ENCODE measurements around the gene MARCHF2.
"Not testable (repeated sequence)": the region's sequence is repeated elsewhere in the genome, so short reads cannot be mapped to it uniquely, and the experiment has no call there.

Gene MARCHF2

DNA sequence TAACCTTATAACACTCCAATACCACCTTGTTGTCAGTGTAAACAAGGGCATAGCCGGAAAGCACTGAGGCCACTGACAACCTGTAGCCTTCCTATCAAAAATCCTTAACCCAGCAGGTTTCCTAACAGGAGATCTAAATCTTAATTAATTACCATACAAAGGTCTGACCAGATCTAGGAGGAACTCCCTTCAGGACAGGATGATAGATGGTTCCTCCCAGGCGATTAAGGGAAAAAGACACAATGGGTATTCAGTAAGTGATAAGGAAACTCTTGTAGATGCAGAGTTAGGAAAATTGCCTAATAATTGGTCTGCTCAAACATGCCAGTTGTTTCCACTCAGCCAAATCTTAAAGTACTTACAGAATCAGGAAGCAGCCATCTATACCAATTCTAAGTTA is 28.0 kb upstream of the MARCHF2 start:
- not testable (repeated sequence) for H3K27ac Mint-ChIP-seq, H3K4me3 Mint-ChIP-seq
- H3K4me1 Mint-ChIP-seq: peaks cover 29% of the 10 kb centered on the region

GRCh38 chr19:8385566-8385965 is 27.5 kb upstream of the MARCHF2 start:
- not testable (repeated sequence) for H3K4me3 Mint-ChIP-seq; H3K27ac Mint-ChIP-seq; DNase-seq; H3K9me3 Mint-ChIP-seq; H3K27me3 Mint-ChIP-seq (ENCODE audit: low read depth, poor library complexity)
- Mint-ChIP-seq H3K36me3 (ENCODE audit: low read depth) (peaks cover 21% of the 10 kb centered on the region), H3K4me1 (peaks cover 25% of the 10 kb centered on the region)

More for the DNA sequence above, 28.0 kb upstream of the MARCHF2 start:
- not testable (repeated sequence) for H3K9me3 Mint-ChIP-seq; H3K27me3 Mint-ChIP-seq (ENCODE audit: low read depth, poor library complexity); DNase-seq
- H3K36me3 Mint-ChIP-seq (ENCODE audit: low read depth): peaks cover 24% of the 10 kb centered on the region

DNA sequence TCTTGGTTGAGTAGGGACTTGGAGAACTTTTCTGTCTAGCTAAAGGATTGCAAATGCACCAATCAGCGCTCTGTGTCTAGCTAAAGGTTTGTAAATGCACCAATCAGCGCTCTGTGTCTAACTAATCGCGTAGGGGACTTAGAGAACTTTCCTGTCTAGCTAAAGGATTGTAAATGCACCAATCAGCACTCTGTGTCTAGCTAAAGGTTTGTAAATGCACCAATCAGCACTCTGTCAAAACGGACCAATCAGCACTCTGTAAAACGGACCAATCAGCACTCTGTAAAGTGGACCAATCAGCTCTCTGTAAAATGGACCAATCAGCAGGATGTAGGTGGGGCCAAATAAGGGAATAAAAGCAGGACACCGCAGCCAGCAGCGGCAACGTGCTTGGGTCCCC is 26.7 kb upstream of the MARCHF2 start:
- H3K27me3 Mint-ChIP-seq (ENCODE audit: low read depth, poor library complexity); H3K9me3 Mint-ChIP-seq; DNase-seq; H3K4me3 Mint-ChIP-seq; H3K27ac Mint-ChIP-seq: not testable (repeated sequence)
- Mint-ChIP-seq H3K36me3 (ENCODE audit: low read depth) (peaks cover 21% of the 10 kb centered on the region), H3K4me1 (peaks cover 22% of the 10 kb centered on the region)

DNA sequence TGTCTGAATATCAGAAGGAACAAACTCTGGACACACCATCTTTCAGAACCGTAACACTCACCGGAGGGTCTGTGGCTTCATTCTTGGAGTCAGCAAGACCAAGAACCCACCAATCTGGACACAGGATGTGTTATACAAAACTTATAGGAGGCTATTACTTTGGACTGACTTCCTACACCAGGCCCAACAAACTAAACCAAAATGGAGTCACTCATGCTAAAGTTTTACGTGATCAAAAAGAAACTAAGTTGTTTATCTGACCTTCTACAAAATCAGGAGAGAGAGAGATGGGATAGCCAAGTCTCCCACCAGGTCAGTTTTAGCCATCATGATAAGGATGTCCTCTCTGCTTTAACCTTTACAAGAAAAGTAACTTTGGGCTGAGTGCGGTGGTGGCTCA is 26.1 kb upstream of the MARCHF2 start:
- DNase-seq: no peak
- no peak for TF ChIP-seq CTCF (IDR thresholded peaks at IDR 0.05)
- peak overlapping the region; percentile 39 for H3K27ac Mint-ChIP-seq
- H3K4me3 Mint-ChIP-seq: no peak overlapping the region
- peaks cover 21% of the 10 kb centered on the region for H3K36me3 Mint-ChIP-seq (ENCODE audit: low read depth)
- H3K27me3 Mint-ChIP-seq (ENCODE audit: low read depth, poor library complexity): peaks cover 5% of the 10 kb centered on the region
- peaks cover 22% of the 10 kb centered on the region for H3K4me1 Mint-ChIP-seq
- peaks cover 8% of the 10 kb centered on the region for H3K9me3 Mint-ChIP-seq

DNA sequence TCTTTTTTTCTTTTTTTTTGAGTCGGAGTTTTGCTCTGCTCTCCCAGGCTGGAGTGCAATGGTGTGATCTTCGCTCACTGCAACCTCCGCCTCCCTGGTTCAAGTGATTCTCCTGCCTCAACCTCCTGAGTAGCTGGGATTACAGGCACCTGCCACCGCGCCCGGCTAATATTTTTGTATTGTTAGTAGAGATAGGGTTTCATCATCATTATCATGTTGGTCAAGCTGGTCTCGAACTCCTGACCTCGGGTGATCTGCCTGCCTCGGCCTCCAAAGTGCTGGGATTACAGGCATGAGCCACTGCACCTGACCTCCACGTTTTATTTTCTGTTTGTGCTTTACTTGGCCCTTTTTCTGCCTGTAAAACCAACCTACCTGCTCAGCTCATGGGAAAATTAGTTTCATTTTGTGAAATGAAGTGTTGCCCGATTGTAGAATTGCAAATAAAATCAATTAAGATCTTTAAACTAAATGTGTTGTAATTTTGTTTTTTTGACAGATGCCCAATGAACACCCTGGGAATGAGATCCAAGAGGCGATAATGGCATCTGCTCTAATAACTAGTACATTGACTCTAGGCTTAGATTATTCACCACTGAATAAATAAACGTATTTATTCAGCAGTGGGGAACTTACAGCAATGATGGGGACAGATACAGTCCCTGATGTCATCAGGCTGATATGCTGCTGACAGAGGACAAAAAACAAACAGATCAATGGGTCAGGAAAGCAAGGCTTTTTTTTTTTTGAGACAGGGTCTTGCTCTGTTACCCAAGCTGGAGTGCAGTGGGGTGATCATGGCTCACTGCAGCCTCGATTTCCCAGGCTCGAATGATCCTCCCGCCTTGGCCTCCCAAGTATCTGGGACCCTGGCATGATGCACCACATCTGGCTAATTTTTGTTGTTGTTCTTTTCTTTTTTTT is 25.2 kb upstream of the MARCHF2 start:
- no peak for TF ChIP-seq CTCF (IDR thresholded peaks at IDR 0.05)
- DNase-seq: no peak
- H3K36me3 Mint-ChIP-seq (ENCODE audit: low read depth): peaks cover 21% of the 10 kb centered on the region
- peaks cover 8% of the 10 kb centered on the region for H3K9me3 Mint-ChIP-seq
- no peak overlapping the region for H3K27ac Mint-ChIP-seq
- peaks cover 29% of the 10 kb centered on the region for H3K4me1 Mint-ChIP-seq
- peaks cover 5% of the 10 kb centered on the region for H3K27me3 Mint-ChIP-seq (ENCODE audit: low read depth, poor library complexity)
- H3K4me3 Mint-ChIP-seq: peak overlapping the region; percentile 55

DNA sequence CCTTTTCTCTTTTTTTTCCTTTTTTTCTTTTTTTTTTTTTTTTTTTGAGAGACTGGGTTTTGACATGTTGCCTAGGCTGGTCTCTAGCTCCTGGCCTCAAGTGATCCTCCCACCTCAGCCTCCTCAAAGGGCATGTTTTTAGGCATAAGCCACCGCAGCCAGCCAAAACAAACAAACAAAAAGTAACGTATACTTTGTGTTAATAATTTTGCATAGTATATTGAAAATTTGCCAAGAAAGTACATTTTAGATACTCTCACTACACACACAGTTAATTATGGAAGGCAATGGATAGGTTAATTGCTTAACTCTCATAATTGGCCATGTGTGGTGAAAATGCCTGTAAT is 24.5 kb upstream of the MARCHF2 start:
- Mint-ChIP-seq H3K9me3 (peaks cover 8% of the 10 kb centered on the region), H3K27me3 (ENCODE audit: low read depth, poor library complexity) (peaks cover 5% of the 10 kb centered on the region), H3K4me3 (peak overlapping the region; percentile 44), H3K4me1 (peaks cover 35% of the 10 kb centered on the region), H3K27ac (no peak overlapping the region), H3K36me3 (ENCODE audit: low read depth) (peaks cover 21% of the 10 kb centered on the region)
- DNase-seq: no peak
- no peak for TF ChIP-seq CTCF (IDR thresholded peaks at IDR 0.05)

DNA sequence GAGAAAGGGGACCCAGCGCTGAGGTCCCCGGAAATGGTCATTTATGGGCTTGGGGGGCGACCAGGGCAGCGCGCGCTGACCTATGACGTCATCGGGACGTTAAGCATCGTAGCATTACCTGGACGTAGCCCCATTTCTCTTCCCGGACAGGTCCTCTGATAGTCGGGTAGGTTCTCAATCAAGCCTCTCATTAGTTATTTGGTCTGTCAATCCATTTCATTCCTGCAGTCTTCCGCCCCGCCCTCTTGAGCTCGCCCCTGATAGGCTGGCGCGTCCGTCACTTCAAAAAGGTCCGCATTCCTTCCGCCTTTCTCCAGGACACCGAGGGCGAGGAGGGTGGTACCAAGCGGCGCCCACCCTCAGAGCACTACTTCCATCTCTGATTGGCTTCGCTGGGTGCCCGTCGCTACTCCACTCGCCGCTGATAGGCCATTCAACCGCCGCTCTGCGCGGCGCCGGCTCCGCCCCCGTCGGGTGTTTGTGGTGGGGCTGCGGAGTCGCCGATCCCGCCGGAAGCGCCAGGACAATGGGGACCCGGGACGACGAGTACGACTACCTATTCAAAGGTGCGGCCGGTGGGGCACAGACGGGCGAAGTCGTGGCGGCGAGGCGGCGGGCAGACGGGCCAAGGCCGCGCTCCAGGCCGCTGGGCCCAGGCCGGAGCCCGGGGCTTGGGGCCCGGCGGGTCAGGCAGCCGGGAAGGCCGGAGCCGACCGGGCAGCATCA is 23.1 kb upstream of the MARCHF2 start, which contains the start of gene RAB11B:
RAB11B (plus strand) TSS at position 470 of the 726 bp plus-strand sequence; CDS start at position 527, 57 bp downstream.
- Mint-ChIP-seq H3K9me3 (peaks cover 8% of the 10 kb centered on the region), H3K4me1 (peaks cover 47% of the 10 kb centered on the region), H3K36me3 (ENCODE audit: low read depth) (peaks cover 21% of the 10 kb centered on the region), H3K4me3 (peak within 1 kb of the TSS; percentile 89), H3K27me3 (ENCODE audit: low read depth, poor library complexity) (no peaks in the 10 kb centered on the region), H3K27ac (peak within 1 kb of the TSS; percentile 99)
- peak; percentile 98 for DNase-seq
- TF ChIP-seq CTCF (IDR thresholded peaks at IDR 0.05): no peak

Data from nephron progenitor cell (in vitro differentiated cells).